ENCODE data around the gene NT5DC2.

NT5DC2 gene

DNA sequence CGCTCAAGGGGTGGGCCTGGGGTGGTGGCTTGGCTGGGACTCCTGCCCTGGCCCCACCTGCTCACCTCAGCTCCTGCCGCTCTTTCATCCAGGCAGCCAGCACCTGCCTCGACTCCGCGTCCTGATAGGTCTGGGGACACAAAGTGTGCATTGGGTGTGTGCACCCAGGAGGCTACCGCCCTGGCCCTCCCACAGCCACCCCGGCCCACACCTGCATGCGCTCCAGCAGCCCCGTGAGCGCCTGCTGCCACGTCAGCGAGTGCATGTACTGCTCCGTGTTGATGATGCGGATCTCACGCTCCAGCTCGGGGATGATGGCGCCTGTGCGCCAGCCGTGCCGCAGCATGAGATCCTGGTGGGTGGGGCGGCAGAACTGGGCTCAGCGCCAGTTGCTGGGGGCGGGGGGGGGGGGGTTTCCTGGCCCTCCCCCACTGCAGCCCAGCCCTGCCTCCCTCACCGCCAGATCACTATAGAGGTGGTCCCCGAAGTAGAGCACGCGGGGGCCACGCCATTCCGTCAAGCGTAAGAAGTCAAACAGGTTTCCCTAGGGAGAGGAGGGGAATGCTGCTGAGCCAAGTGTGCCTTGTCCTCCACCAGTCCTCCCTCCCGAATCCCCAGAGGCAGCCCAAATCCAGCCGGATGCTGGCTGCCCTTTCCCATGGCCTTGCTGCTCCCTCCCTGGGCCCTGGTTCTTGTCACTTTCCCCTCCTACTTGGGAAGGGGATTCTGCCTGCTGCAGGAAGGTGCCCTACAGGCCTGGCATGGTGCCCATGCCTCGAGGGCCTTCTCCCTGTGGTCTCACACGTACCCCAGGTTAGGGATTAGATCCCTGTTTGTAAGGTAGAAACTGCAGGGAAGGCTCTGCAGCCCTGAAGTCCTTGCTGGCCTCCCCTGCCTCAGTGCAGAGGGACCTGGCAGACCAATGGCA, 8.6 kb downstream of the NT5DC2 start:
- no peak for DNase-seq (ENCODE audit: low spot score)

DNA sequence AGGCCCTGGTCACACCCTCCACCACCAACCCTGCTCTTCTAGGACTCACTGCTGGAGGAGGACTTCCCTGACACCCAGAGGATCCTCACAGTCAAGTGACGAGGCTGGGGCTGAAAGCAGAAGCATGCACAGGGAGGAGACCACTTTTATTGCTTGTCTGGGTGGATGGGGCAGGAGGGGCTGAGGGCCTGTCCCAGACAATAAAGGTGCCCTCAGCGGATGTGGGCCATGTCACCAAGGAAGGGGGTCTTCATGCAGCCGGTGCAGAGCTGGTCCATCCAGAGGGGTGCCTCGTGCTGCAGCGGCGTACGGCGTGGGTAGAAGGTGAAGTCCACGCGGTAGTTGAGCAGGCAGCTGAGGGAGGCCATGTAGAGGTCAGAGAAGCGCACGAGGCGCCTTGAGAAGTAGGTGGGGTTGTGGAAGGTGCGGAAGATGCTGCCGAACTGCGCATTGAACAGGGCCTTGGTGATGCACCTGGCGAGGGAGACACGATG, 9.4 kb downstream of the NT5DC2 start:
- no peak for DNase-seq (ENCODE audit: low spot score)

DNA sequence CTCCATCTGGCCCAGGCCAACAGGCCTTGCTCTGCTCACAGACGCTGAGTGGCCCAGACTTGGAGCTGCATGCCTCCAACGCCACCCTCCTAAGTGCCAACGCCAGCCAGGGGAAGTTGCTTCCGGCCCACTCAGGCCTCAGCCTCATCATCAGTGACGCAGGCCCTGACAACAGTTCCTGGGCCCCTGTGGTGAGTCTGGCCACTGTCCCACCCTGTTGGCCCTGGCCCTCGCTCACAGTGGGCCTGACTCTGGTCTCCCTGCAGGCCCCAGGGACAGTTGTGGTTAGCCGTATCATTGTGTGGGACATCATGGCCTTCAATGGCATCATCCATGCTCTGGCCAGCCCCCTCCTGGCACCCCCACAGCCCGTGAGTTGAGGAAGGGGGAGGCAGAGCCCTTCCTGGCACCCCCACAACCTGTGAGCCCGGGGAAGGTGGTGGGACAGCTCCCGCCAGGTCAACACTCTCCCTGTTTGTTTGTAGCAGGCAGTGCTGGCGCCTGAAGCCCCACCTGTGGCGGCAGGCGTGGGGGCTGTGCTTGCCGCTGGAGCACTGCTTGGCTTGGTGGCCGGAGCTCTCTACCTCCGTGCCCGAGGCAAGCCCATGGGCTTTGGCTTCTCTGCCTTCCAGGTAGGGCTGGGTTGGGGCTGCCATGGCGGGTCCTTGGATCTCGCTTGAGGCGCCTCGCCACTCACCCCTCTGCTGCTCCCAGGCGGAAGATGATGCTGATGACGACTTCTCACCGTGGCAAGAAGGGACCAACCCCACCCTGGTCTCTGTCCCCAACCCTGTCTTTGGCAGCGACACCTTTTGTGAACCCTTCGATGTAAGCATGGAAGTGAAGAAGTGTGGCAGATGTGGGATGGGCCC, 10.0 kb downstream of the NT5DC2 start:
- DNase-seq (ENCODE audit: low spot score) = no peak

DNA sequence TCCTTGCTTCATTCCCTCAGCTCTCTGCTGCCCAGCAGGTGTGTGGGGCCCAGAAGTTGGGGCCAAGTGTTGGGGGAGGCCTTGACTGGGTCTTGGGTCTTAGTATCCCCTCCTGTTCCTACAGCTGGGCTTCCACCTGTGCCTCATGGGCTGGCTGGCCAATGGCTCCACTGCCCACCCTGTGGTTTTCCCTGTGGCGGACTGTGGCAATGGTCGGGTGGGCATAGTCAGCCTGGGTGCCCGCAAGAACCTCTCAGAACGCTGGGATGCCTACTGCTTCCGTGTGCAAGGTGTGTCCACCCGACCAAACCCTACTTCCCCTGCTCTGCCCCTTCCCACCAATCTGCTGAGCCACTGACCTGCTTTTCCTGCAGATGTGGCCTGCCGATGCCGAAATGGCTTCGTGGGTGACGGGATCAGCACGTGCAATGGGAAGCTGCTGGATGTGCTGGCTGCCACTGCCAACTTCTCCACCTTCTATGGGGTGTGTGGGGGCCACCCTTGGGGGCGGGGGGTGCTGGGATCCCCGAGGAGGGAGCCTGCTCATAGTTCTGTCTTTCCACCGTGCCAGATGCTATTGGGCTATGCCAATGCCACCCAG, 10.9 kb downstream of the NT5DC2 start:
- no peak for DNase-seq (ENCODE audit: low spot score)

DNA sequence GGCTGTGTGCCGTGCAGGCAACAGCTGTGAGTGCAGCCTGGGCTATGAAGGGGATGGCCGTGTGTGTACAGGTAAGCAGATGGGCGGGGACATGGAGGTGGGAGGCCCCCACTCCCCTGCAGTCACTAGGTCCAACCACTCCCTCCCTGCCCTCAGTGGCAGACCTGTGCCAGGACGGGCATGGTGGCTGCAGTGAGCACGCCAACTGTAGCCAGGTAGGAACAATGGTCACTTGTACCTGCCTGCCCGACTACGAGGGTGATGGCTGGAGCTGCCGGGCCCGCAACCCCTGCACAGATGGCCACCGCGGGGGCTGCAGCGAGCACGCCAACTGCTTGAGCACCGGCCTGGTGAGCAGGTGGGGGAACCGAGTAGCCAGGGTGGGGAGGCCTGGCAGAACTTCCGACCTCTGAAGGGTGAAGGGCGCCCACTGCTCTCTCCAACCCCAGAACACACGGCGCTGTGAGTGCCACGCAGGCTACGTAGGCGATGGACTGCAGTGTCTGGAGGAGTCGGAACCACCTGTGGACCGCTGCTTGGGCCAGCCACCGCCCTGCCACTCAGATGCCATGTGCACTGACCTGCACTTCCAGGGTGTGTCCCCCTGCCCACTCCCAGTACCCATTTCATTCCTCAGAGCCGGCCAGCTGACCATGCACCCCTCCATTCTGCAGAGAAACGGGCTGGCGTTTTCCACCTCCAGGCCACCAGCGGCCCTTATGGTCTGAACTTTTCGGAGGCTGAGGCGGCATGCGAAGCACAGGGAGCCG, 11.6 kb downstream of the NT5DC2 start:
- no peak for DNase-seq (ENCODE audit: low spot score)

DNA sequence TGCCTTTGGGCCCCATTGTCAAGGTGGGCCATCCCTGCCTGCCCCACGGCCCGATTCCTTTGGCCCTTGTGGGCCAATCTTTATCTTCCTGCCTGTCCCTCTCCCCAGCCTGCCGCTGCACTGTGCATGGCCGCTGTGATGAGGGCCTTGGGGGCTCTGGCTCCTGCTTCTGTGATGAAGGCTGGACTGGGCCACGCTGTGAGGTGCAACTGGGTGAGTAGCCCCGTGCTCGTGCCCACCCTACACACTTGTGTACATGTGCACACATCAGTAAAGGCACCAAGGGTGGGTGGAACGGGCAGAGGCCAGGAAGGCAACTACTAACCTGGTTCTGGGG, 12.2 kb downstream of the NT5DC2 start:
- no peak for DNase-seq (ENCODE audit: low spot score)

DNA sequence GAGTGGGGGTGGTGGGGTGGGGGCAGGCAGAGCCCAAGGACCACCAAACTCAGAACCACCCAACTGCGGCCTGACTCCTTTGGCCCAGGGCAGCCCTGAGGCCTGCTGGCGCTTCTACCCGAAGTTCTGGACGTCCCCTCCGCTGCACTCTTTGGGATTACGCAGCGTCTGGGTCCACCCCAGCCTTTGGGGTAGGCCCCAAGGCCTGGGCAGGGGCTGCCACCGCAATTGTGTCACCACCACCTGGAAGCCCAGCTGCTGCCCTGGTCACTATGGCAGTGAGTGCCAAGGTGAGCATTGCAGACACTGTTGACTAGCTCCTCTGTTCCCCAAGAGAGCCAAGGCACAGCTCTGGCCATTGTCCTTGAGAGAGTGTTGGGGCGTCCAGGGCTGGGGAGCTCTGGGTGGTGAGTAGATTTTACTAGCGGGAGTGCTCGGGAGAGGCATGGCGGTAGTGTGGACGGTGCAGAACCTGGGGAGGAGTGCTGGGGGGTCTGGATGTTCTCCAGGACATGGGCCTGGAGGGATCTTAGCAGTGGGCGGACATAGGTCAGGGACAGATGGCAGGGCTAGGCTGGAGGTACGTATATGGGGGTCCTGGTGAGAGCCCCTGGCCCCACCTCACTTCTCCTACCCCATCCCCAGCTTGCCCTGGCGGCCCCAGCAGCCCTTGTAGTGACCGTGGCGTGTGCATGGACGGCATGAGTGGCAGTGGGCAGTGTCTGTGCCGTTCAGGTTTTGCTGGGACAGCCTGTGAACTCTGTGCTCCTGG, 12.8 kb downstream of the NT5DC2 start:
- DNase-seq (ENCODE audit: low spot score) = no peak

DNA sequence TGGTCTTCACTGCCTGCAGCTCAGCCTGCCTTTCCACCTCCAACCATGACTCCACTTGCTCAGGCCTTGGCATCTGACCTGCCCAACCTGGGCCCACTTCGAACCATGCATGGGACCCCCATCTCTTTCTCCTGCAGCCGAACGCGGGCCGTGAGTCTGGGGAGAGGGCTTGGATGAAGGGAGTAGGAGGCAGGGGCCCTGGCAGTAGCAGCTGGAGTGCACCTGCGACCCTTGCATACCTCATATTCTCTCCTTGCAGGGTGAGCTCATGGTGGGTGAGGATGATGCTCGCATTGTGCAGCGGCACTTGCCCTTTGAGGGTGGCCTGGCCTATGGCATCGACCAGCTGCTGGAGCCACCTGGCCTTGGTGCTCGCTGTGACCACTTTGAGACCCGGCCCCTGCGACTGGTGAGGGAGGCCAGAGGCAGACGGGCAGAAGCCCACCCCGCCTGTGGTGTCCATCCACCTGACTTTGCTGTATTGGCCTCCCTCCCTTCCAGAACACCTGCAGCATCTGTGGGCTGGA, 13.5 kb downstream of the NT5DC2 start:
- no peak for DNase-seq (ENCODE audit: low spot score)

DNA sequence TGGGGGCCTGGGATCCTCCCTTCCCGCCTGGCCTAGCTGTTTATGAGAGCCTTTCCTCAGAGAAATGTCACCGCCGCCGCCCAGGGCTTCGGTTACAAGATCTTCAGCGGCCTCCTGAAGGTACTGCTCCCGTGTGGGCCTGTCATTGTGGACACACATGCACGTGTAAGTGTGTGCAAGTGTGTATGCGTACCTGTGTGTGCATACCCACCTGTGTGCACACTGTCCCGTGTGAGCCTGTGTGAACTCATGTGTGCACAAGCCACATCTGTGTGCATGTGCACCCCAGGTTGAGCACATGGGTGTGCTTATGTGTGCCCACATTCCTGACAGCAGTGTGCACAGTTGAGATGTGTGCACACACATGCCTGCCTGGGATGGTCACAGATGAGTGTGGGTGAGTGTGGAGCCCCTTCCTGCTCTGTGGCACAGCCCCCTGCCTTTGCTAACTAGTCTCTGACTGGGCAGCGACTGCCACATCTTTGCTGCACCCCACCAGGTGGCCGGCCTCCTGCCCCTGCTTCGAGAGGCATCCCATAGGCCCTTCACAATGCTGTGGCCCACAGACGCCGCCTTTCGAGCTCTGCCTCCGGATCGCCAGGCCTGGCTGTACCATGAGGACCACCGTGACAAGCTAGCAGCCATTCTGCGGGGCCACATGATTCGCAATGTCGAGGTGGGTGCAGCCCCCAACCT, 14.1 kb downstream of the NT5DC2 start:
- DNase-seq (ENCODE audit: low spot score) = no peak

DNA sequence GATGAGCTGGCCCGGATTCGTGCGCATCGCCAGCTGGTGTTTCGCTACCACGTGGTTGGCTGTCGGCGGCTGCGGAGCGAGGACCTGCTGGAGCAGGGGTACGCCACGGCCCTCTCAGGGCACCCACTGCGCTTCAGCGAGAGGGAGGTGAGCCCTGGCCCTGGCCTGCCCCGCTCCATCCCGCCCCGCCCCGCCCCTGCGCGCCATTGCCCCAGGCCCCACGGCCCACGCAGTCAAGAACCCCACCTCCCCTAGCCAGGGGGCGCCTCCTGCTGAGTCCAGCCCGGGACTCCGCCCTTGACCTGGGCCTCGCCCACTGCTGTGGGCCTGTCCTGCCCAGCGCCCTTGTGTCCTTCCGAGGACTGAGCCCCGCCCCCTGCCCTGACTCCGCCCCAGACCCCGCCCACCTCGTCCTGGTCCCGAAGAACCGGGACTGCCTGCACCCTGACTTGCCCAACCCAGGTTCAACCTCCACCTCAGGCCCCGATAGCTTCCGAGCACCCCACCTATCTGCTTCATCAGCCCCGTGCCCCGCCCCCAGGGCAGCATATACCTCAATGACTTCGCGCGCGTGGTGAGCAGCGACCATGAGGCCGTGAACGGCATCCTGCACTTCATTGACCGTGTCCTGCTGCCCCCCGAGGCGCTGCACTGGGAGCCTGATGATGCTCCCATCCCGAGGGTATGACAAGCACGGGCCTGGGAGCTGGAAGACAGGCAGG, 14.8 kb downstream of the NT5DC2 start:
- no peak for DNase-seq (ENCODE audit: low spot score)

DNA sequence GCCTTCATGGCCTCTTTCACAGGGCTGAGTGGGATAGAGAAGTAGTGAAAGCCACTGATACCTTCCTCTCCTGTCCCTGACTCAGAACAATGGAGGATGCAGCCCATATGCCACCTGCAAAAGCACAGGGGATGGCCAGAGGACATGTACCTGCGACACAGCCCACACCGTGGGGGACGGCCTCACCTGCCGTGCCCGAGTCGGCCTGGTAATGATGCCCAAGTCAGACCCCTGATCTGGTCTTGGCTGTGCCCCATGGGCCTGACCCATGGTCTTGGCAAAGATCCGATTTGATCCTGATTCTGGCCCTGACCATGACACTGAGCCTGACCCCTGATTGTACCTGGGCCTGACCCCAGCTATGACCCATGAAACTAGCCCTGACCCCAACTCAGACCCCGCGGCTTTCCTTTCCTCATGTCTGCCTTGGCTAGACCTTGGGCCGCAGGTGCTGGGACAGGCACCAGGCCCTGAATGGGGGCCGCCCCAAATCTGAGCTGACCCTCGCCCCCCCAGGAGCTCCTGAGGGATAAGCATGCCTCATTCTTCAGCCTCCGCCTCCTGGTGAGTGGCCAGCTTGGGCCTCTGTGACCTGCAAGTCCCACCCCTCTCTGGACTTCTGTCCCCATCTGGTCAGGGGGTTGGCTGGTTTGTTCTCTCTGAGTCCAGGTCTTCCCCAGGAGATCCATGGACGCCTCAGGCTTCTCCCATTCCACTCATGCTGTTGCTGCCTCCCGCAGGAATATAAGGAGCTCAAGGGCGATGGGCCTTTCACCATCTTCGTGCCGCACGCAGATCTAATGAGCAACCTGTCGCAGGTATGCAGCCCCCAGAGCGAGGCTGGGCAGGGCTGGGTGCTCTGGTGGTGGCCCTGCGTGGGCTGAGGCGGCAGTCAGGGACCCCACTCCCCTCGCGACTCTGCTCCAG, 15.6 kb downstream of the NT5DC2 start:
- DNase-seq (ENCODE audit: low spot score) = no peak

DNA sequence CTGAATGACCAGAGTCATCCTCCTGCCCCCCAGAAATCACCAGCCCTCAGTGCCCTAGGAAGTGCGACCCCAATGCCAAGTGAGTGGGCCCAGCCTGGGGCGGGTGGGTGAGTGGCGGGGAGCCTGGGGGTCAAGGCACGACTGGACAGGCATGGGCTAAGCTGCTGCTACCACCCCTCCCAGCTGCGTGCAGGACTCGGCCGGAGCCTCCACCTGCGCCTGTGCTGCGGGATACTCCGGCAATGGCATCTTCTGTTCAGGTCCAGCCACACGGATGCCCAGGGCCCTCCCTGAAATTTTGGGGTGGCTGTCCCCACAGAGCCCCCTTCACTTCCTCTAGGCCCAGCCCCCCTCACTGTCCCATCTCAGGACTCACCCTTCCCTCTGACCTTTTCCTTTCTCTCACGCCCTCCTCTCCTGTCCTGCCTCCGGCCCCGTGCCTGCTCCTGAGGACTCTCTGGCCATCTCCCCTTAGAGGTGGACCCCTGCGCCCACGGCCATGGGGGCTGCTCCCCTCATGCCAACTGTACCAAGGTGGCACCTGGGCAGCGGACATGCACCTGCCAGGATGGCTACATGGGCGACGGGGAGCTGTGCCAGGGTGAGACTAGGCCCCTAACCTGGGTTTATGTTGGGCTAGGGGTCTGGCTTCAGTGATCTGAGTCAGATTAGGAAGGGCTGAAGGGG, 17.0 kb downstream of the NT5DC2 start:
- no peak for DNase-seq (ENCODE audit: low spot score)

DNA sequence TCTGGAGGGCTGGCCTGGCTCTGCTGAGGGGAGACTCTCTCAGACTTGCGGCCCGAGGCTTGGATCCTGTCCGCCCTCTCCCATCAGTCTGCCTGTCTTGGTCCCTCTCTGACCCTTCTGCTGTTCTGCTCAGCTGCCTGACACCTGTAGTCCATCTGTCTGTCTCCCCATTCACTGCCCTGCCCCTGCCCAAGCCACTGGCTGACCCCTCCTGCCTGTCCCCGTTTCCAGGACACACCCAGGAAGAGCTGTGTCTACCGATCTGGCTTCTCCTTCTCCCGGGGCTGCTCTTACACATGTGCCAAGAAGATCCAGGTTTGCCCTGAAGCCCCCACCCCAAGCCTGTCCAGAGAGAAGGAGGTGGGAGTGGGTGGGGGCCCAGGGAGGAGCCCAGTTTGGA, 18.5 kb downstream of the NT5DC2 start:
- DNase-seq (ENCODE audit: low spot score) = no peak

DNA sequence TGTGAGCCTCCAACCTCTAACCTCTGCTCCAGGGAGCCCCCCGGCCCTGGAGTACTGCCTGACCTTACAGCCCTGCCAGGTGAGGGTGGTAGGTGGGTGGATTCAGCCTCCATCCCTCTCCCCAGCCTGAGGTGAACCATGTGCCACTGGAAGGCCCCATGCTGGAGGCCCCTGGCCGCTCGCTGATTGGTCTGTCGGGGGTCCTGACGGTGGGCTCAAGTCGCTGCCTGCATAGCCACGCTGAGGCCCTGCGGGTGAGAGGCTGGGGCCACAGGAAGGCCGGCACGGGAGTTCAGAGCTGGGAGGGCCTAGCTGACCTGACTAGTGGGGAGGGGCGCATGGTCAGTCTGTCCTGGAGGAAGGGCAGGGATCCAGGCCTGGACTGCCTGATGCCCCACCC, 19.1 kb downstream of the NT5DC2 start:
- no peak for DNase-seq (ENCODE audit: low spot score)

DNA sequence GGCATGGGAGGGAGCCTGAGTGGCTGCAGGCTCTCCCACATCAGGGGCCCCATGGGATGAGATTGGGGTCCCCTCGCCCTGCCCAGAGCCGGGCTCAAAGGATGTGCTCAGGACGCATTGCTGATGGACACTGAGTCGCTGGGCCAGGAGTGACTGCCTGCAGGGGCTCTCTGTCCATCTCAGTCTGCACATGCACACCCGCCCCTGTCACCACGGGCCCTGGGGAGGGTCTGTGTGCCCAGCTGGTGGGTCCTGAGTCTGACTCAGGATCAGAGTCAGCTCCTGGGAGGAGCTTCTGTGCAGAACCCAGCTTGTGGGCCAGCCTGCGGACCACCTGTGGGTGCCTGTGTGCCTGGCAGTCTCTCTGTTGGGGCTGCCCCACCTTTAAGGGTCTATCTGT, 20.4 kb downstream of the NT5DC2 start:
- no peak for DNase-seq (ENCODE audit: low spot score)

DNA sequence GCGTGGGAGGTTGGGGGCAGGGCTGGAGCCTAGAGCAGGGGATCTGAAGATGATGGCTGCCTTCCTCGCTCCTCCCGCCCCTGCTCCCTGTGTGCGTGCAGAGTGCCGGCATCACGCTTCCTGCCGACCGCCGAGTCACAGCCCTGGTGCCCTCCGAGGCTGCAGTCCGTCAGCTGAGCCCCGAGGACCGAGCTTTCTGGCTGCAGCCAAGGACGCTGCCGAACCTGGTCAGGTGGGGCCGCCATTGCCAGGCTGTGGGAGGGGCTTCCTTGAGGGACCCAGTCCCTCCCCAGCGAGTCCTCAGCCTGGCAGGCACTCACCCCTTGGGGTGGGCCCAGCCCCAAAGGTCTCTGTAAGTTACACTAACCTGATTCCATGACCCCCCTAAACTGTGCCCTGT, 20.9 kb downstream of the NT5DC2 start:
- DNase-seq (ENCODE audit: low spot score) = no peak

DNA sequence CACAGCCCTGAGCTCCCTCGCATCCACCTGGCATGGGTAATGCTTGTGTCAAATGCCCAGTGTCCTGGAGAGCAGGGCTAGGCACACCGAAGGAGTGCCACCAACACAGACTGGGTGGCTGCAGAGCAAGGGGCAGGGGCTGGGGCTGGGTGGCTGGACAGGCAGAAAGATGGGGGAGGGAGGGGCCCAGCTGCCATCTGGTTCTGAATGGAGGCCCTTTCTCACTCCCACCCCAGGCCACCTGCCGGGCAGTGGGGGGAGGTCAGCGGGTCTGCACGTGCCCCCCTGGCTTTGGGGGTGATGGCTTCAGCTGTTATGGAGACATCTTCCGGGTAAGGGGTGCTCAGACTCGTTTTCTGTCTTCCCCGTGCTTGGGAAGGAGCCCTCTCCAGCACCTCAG, 21.6 kb downstream of the NT5DC2 start:
- DNase-seq (ENCODE audit: low spot score) = no peak

DNA sequence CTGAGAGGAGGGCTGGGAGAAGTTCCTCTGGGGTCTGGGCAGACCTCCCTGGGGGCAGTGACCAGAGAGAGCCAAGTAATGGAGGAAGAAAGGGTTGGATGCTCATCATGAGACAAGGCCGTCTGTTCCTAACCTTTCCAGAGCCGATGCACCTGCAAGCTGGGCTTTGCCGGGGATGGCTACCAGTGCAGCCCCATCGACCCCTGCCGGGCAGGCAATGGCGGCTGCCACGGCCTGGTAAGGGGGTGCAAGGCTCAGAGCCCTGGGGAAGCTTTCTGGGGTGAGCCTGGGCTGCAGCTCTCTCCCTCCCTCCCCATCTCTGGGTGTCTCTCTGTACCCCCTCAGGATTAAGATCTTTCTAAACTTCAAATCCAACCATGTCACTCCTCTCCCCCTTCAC, 22.1 kb downstream of the NT5DC2 start:
- no peak for DNase-seq (ENCODE audit: low spot score)
